ENCODE measurements around the gene PRKN.

DNA sequence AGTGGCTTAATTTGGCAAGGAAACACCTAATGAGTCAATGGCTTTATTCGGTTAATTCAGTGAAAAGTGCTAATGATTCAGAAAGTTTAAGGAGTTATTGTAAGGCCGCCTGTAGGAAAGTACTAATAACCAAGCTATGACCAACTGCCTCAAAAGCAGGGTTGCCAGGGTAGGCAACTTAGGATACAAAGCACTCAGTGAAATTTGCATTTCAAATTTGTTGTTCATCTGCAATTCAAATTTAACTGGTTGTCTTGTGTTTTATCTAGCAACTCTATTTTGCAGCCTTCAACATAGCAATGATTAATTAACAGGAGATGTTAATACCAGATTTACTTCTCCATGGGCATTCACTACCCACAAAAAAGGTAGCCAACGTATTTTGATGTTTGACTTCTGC is 412.3 kb downstream of the PRKN start:
- TF ChIP-seq, protein P1, sequence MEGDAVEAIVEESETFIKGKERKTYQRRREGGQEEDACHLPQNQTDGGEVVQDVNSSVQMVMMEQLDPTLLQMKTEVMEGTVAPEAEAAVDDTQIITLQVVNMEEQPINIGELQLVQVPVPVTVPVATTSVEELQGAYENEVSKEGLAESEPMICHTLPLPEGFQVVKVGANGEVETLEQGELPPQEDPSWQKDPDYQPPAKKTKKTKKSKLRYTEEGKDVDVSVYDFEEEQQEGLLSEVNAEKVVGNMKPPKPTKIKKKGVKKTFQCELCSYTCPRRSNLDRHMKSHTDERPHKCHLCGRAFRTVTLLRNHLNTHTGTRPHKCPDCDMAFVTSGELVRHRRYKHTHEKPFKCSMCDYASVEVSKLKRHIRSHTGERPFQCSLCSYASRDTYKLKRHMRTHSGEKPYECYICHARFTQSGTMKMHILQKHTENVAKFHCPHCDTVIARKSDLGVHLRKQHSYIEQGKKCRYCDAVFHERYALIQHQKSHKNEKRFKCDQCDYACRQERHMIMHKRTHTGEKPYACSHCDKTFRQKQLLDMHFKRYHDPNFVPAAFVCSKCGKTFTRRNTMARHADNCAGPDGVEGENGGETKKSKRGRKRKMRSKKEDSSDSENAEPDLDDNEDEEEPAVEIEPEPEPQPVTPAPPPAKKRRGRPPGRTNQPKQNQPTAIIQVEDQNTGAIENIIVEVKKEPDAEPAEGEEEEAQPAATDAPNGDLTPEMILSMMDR (IDR thresholded peaks at IDR 0.05), result no peak
- no peak for TF ChIP-seq EZH2phosphoT487 (IDR thresholded peaks at IDR 0.05)
- TF ChIP-seq EZH2 (IDR thresholded peaks at IDR 0.05), result no peak

All from neural progenitor cell (in vitro differentiated cells).